Muscle layer of colon (tissue), 2 donors: Measurements from ENCODE around the gene AOC3.

Experiments
- H3K27ac ChIP-seq: one replicate; pipeline ENCODE4 v1.7.0; 2013; ENCODE audit warnings: low read depth, mild to moderate bottlenecking, low read length, moderate library complexity
- H3K27me3 ChIP-seq, 2 donors: one replicate each; pipeline ENCODE4 v1.7.0; 2013; ENCODE audit warnings: low read length in 2 of 2, mild to moderate bottlenecking in 2 of 2; ENCODE audit not compliant: insufficient read depth in 2 of 2, control insufficient read depth in 1 of 2
- H3K36me3 ChIP-seq: one replicate; pipeline ENCODE4 v1.7.0; 2013; ENCODE audit warnings: mild to moderate bottlenecking, low read length; ENCODE audit not compliant: insufficient read depth
- H3K4me1 ChIP-seq: one replicate; pipeline ENCODE4 v1.7.0; 2013; ENCODE audit warnings: mild to moderate bottlenecking, low read length; ENCODE audit not compliant: insufficient read depth
- H3K4me3 ChIP-seq, 2 donors: one replicate each; pipeline ENCODE4 v1.7.0; 2013; ENCODE audit warnings: low read length in 2 of 2, low read depth in 1 of 2, mild to moderate bottlenecking in 1 of 2, moderate library complexity in 1 of 2
- H3K9ac ChIP-seq: one replicate; pipeline ENCODE4 v1.7.0; 2013; ENCODE audit warnings: low read length
- H3K9me3 ChIP-seq: one replicate; pipeline ENCODE4 v1.7.0; 2013; ENCODE audit warnings: mild to moderate bottlenecking, low read length
- donor health status: abdominal sarcoma.
- donor health status: Adenocarcinoma of cecum.

Gene AOC3, protein sequence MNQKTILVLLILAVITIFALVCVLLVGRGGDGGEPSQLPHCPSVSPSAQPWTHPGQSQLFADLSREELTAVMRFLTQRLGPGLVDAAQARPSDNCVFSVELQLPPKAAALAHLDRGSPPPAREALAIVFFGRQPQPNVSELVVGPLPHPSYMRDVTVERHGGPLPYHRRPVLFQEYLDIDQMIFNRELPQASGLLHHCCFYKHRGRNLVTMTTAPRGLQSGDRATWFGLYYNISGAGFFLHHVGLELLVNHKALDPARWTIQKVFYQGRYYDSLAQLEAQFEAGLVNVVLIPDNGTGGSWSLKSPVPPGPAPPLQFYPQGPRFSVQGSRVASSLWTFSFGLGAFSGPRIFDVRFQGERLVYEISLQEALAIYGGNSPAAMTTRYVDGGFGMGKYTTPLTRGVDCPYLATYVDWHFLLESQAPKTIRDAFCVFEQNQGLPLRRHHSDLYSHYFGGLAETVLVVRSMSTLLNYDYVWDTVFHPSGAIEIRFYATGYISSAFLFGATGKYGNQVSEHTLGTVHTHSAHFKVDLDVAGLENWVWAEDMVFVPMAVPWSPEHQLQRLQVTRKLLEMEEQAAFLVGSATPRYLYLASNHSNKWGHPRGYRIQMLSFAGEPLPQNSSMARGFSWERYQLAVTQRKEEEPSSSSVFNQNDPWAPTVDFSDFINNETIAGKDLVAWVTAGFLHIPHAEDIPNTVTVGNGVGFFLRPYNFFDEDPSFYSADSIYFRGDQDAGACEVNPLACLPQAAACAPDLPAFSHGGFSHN

DNA sequence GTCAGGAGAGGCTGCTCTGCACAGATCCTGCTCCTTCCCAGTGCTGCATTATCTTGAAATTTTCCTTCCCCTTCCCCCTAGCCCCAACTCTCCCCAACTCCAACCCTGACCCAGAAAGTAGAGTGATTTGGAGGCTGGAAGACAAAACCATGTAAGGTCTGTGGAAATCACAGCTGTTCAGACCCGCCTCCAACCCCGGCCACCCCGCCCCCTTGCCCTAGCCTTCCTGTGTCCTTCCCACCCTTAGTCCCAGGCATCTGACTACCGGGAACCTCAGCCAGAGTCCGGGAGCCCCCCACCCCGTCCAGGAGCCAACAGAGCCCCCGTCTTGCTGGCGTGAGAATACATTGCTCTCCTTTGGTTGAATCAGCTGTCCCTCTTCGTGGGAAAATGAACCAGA, at the start of gene AOC3:
TSS of gene AOC3 (plus strand) at position 246 of the 400 bp plus-strand sequence. CDS start at position 391, 145 bp downstream.
- Histone ChIP-seq H3K9me3 (no peaks in the 10 kb centered on the region), H3K4me3 (peak within 1 kb of the TSS; percentile 73 to 83), H3K9ac (peak within 1 kb of the TSS; percentile 91), H3K27ac (peak within 1 kb of the TSS; percentile 87), H3K36me3 (peaks cover 15% of the 10 kb centered on the region), H3K4me1 (peaks cover 25% of the 10 kb centered on the region), H3K27me3 (no peaks in the 10 kb centered on the region)

DNA sequence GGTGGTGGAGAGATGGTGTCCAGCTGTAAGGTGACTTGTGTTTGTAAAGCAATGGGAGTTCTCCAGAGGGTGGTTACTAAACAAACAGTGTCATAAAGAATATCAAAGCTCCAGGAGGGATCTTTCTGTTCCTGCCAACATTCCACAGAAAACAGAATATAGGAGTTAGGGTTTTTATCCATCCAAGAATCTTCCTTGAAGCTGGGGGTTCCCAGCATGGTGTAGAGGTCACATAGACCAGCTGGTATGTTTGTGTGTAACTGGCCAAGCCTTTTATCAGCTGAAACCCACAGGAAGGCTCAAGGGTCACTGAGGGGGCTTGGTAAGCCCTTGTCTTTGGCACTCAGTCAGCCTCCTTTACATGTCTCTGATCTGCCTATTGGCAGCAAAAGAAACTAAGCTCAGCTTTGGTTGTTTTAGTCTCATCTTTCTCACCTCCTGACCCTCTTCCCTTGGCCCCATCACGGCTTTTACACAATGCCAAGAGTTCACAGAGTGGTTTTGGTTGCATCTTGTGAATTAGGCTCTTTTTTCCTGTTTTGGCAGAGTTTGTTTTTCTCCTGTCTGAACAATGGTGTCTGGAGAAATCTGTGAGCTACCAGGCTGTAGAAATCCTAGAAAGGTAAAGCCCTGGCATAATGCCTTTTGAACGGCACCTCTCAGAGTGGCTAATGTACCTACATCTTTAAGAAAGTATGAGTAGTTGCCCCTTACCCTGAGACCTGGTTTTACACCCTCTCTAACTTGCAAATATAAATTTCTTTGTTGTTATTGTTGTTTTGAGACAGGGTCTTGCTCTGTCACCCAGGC, 47.7 kb upstream of the AOC3 start:
- H3K9me3 ChIP-seq = no peaks in the 10 kb centered on the region
- H3K36me3 ChIP-seq = no peaks in the 10 kb centered on the region
- H3K4me1 ChIP-seq = peaks cover 5% of the 10 kb centered on the region
- no peak overlapping the region for H3K4me3 ChIP-seq
- H3K27me3 ChIP-seq = no peaks in the 10 kb centered on the region
- no peak overlapping the region for H3K9ac ChIP-seq
- H3K27ac ChIP-seq = no peak overlapping the region

DNA sequence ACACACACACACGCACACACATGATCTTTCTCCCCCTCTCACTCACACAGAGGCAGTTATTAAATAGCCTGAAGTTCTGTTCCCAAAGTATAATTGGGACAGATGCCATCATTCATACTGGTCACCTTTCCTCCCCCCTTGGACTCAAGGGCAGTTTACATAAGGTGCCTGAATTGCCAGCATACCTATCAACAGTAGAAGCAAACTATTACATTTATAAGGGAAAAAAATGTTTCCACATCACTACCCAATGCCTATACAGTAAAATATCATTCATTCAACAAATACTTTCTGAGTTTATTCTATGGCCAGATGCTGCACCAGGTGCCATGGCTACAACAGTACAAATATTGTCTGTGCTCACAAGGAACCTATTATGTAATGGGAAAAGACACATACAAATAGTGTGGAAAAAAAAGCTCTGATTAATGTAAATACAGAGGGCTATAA, 46.1 kb upstream of the AOC3 start:
- Histone ChIP-seq H3K36me3 (no peaks in the 10 kb centered on the region), H3K4me3 (no peak overlapping the region), H3K9me3 (no peaks in the 10 kb centered on the region), H3K27me3 (no peaks in the 10 kb centered on the region), H3K9ac (no peak overlapping the region), H3K4me1 (peaks cover 10% of the 10 kb centered on the region), H3K27ac (no peak overlapping the region)

DNA sequence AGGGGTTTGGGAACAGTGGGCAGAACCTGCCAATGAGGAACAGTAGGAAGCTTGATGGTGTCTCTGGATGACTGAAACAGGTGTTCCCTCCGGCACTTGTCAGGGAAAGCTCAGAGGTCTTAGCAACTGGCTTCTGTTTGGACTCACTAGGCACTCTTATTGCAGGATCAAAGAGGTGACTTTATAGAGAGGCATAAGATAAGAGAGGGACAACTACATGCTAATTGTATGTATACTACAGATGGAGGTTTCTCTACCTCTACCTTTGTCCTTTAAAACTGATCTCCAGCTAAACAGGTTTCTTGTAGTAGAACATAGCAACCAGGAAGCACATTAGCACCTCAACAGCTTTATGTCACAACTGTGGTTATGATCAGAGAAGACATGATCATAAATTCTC, 44.8 kb upstream of the AOC3 start:
- Histone ChIP-seq H3K27me3 (no peaks in the 10 kb centered on the region), H3K27ac (no peak overlapping the region), H3K4me3 (no peak overlapping the region), H3K9me3 (no peaks in the 10 kb centered on the region), H3K4me1 (peaks cover 10% of the 10 kb centered on the region), H3K36me3 (peaks cover 12% of the 10 kb centered on the region), H3K9ac (no peak overlapping the region)

DNA sequence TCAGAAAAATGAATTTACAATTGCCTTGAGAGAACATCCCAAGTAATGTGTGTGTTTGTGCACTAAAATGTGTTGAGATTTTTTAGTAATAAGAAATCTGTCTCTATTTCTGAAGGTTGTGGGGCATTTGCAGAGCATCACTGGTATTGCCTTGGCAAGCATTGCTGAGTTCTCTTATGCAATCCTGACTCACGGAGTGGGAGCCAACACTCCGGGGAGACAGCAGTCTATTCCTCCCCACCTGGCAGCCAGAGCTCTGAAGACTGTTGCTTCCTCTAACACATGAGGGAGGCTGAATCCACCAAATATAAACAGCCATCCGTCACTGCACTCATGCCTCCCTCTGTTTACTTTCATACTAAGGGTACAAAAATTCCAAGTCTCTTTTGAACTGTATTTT, 41.7 kb upstream of the AOC3 start:
- no peak overlapping the region for H3K4me3 ChIP-seq
- H3K27me3 ChIP-seq = no peaks in the 10 kb centered on the region
- no peaks in the 10 kb centered on the region for H3K9me3 ChIP-seq
- H3K27ac ChIP-seq = peak overlapping the region; percentile 10
- H3K9ac ChIP-seq = no peak overlapping the region
- H3K4me1 ChIP-seq = peaks cover 10% of the 10 kb centered on the region
- peaks cover 28% of the 10 kb centered on the region for H3K36me3 ChIP-seq

DNA sequence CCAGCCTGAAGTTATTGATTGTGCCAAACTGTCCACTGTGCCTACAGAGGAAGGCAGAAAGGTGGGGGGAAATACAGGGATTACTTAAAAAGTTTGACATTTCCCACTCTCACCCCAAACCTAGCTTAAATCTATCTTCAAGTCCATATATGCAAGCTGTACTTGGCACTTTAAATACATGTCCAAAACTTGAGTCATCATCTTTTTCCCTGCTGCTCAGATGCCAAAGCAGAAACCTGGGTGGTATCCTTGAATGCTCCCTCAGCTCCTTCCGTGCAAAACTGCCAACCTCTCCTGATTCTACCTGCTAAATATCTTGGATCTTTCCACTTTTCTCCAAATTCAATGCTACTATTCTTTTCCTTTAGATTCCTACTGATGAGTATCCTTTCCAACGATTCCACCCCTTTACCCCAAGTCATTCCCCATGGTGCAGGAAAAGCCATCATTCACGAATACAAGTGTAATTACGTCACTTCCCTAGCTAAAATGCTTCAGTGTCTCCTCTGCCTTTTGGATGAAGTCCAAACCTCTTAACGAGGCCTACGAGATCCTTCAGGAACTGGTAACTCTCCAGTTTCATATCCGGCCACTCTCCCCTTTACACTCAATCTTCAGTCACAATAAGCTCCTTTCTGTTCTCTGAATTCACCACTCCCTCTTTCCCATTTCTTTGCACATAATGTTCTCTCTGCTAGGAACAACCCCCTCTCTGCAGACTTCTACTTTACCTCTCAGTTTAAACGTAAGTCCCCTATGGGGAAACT, 36.2 kb upstream of the AOC3 start:
- H3K27ac ChIP-seq = no peak overlapping the region
- no peaks in the 10 kb centered on the region for H3K4me1 ChIP-seq
- H3K4me3 ChIP-seq = no peak overlapping the region
- no peaks in the 10 kb centered on the region for H3K27me3 ChIP-seq
- no peaks in the 10 kb centered on the region for H3K9me3 ChIP-seq
- no peak overlapping the region for H3K9ac ChIP-seq
- H3K36me3 ChIP-seq = peaks cover 69% of the 10 kb centered on the region

DNA sequence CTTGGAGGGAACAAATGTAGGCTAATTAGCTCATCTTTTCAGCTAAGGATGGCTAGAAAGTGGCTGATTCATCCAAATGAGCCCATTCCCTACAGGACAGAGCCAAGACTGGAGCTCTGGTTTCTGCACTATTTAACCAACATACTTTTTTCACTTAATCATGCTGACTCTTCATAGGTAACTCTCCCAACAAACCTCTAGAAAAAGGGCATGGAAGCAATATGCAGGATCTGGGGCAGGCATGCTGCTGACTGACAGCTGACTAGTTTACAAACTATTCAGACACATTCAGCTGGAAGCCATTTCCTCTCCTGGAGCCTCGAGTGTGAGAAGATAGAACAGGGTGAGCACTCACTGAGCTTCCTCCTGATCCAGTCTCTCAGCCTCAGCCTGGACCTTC, 33.1 kb upstream of the AOC3 start:
- peaks cover 66% of the 10 kb centered on the region for H3K36me3 ChIP-seq
- H3K4me1 ChIP-seq = no peaks in the 10 kb centered on the region
- no peaks in the 10 kb centered on the region for H3K9me3 ChIP-seq
- H3K9ac ChIP-seq = no peak overlapping the region
- no peak overlapping the region for H3K27ac ChIP-seq
- H3K4me3 ChIP-seq = no peak overlapping the region
- no peaks in the 10 kb centered on the region for H3K27me3 ChIP-seq

DNA sequence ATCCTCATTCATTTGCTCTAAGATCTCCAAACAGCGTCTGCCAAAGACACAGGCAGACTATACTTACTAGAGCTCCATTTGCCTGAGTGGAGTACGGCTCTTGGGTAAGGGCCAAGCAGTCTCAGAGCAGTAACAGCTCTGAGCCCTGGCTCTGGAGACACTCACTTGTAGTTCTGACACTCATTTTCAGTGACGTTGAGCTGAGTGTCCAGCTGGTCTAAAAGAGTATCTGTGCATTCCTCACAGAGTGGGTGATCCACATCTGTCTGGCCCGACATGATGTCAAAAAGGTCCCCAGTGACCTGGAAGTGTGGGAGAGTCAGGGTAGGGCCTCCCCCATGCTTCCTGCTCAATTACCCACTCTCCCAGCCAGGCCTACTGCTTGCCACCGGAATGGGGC, 32.6 kb upstream of the AOC3 start:
- no peak overlapping the region for H3K27ac ChIP-seq
- H3K27me3 ChIP-seq = no peaks in the 10 kb centered on the region
- no peaks in the 10 kb centered on the region for H3K9me3 ChIP-seq
- H3K9ac ChIP-seq = no peak overlapping the region
- peaks cover 64% of the 10 kb centered on the region for H3K36me3 ChIP-seq
- H3K4me3 ChIP-seq = no peak overlapping the region
- H3K4me1 ChIP-seq = peaks cover 4% of the 10 kb centered on the region

DNA sequence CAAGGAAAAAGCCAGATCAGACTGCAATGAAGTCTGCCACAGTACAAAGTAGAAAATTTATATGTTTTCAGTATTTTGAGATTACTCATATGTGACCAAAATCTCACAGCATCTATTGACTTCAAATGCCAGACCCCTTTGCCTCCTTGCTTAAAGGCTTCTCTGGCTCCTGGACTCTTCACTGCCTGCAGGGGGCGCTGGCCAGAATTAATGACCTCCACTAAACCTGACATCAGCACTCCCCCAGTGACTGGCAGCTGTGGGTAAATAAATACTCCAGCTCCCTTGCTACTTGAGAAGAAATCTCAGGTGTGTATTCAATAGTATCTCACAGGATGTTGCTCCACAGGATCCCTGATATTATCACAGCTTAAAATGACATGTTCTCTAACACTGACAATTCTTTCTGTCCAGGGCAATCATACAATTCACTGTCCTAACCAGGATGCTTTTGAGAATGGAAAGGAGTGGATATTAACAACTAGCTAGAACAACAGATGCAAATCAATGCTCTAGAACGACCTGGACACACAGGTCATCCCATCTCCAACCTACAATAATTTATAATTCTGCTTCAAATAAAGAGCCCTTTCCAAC, 31.0 kb upstream of the AOC3 start:
- H3K4me1 ChIP-seq = peaks cover 7% of the 10 kb centered on the region
- H3K36me3 ChIP-seq = peaks cover 48% of the 10 kb centered on the region

DNA sequence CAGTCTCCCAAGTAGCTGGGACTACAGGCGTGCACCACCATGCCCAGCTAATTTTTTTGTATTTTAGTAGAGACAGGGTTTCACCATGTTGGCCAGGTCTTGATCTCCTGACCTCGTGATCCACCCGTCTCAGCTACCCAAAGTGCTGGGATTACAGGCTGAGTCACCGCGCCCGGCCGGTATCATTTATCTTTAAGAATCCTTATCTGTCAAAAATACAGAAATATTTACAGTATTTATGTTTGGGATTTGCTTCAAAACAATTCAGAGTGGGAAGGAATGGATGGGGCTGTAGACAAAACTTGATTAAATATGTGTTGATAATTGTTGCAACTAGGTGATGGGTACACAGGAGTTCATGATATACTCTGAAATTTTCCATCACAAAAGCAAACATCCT, 29.8 kb upstream of the AOC3 start:
- no peaks in the 10 kb centered on the region for H3K27me3 ChIP-seq
- H3K9me3 ChIP-seq = no peaks in the 10 kb centered on the region
- H3K9ac ChIP-seq = no peak overlapping the region
- H3K36me3 ChIP-seq = peaks cover 45% of the 10 kb centered on the region
- H3K4me1 ChIP-seq = peaks cover 7% of the 10 kb centered on the region
- H3K27ac ChIP-seq = no peak overlapping the region
- H3K4me3 ChIP-seq = no peak overlapping the region

More for the DNA sequence above, 31.0 kb upstream of the AOC3 start:
- Histone ChIP-seq H3K9ac (no peak overlapping the region), H3K27me3 (no peaks in the 10 kb centered on the region), H3K9me3 (no peaks in the 10 kb centered on the region), H3K4me3 (no peak overlapping the region), H3K27ac (no peak overlapping the region)
